ENCODE data around the gene PLCB4.

- TF ChIP-seq CTCF (conservative IDR thresholded peaks at IDR 0.05) (no peak), EZH2 (IDR thresholded peaks at IDR 0.05; ENCODE audit: low read depth) (no peak)
Measured at GRCh38 chr20:9134346-9134745, 65.5 kb downstream of the PLCB4 start.

All from PC-9 (cell line).